ENCODE data around the gene TTLL1. TPM values are rescaled to one million over a fixed set of nuclear protein-coding genes. Genes with fewer than 3 reads are reported as not detected.

TTLL1 gene
- total and polyA plus RNA-seq, 9 of the 15 experiments (the other 6 are each of a cell fraction or from before 2014, with no cell fraction given): 0.06 to 0.85 (median 0.17) TPM

GRCh38 chr22:43085658-43086606, 3.3 kb downstream of the TTLL1 start (continued):
- no peak for TF ChIP-seq THRAP3 (IDR thresholded peaks at IDR 0.05; ENCODE audit: borderline replicate concordance)
- no peak for TF ChIP-seq NUFIP1 (IDR thresholded peaks at IDR 0.05; ENCODE audit: partially characterized antibody)
- TF ChIP-seq MAFF (IDR thresholded peaks at IDR 0.05; ENCODE audit: low read length): no peak
- no peak for TF ChIP-seq ZNF124 (CRISPR knock-in tag; IDR thresholded peaks at IDR 0.05)
- TF ChIP-seq JUN (IDR thresholded peaks at IDR 0.05; ENCODE audit: borderline replicate concordance, low read depth, low read length): no peak
- no peak for TF ChIP-seq JUN (CRISPR knock-in tag; IDR thresholded peaks at IDR 0.05; ENCODE audit: borderline replicate concordance)
- TF ChIP-seq ZBED1 (IDR thresholded peaks at IDR 0.05): no peak
- no peak for TF ChIP-seq CEBPG (CRISPR knock-in tag; IDR thresholded peaks at IDR 0.05)
- 0 out of 4 replicates have a peak, but pooled peaks of 1 of the 2 experiments have one; percentile 35 for TF ChIP-seq CEBPG (tag; conservative IDR thresholded peaks at IDR 0.05 in 1 of 2, IDR thresholded peaks at IDR 0.05 in 1 of 2)
- TF ChIP-seq PRDM10 (IDR thresholded peaks at IDR 0.05; ENCODE audit: partially characterized antibody): no peak
- TF ChIP-seq ZFX (CRISPR knock-in tag; IDR thresholded peaks at IDR 0.05): peak; percentile 8; the same call in 1 of the 2 replicates
- TF ChIP-seq ILK (tag; IDR thresholded peaks at IDR 0.05; ENCODE audit: borderline replicate concordance, low read depth): no peak
- no peak for TF ChIP-seq HES1 (IDR thresholded peaks at IDR 0.05; ENCODE audit: low read depth)
- no peak for TF ChIP-seq FUS (optimal IDR thresholded peaks at IDR 0.05; ENCODE audit: low read depth, low read length)

Data from K562 (cell line).